Liver (tissue), 9 donors: Measurements from ENCODE around the gene JAZF1. TPM values are rescaled to one million over a fixed set of nuclear protein-coding genes. Genes with fewer than 3 reads are reported as not detected.
A peak's percentile ranks its signal among the peaks of the same experiment; 100 is the strongest.

Experiments used
- DNase-seq: peaks from one replicate; pipeline ENCODE4 v3.0.0-alpha.2; 2017; ENCODE audit warnings: low spot score
- H3K27ac ChIP-seq, 2 donors: one replicate each; pipeline ENCODE4 v1.7.0; 2013; ENCODE audit warnings: inconsistent platforms in 2 of 2, low read length in 2 of 2, control low read depth in 1 of 2, low read depth in 1 of 2, mild to moderate bottlenecking in 1 of 2
- H3K27me3 ChIP-seq, 4 donors: one replicate each; pipeline versions ENCODE4 v1.6.1 to v1.7.0; 2013; ENCODE audit warnings: low read length in 3 of 4, inconsistent platforms in 1 of 4, mild to moderate bottlenecking in 1 of 4, moderate library complexity in 1 of 4; ENCODE audit not compliant: control insufficient read depth in 4 of 4, insufficient read depth in 4 of 4
- H3K36me3 ChIP-seq, 4 donors: one replicate each; pipeline versions ENCODE4 v1.6.1 to v1.7.0; 2013; ENCODE audit warnings: low read length in 3 of 4, mild to moderate bottlenecking in 3 of 4, low read depth in 1 of 4, moderate library complexity in 1 of 4; ENCODE audit not compliant: control insufficient read depth in 4 of 4, insufficient read depth in 3 of 4
- H3K4me1 ChIP-seq, 4 donors: one replicate each; pipeline versions ENCODE4 v1.6.1 to v1.7.0; 2013; ENCODE audit warnings: low read length in 3 of 4, mild to moderate bottlenecking in 3 of 4, moderate library complexity in 1 of 4; ENCODE audit not compliant: control insufficient read depth in 4 of 4, insufficient read depth in 4 of 4
- H3K4me3 ChIP-seq, 3 donors: one replicate each; pipeline versions ENCODE4 v1.6.1 to v1.7.0; 2013; ENCODE audit warnings: low read length in 3 of 3, control low read depth in 1 of 3, low read depth in 1 of 3, mild to moderate bottlenecking in 1 of 3
- H3K9ac ChIP-seq, 2 donors: one replicate each; pipeline ENCODE4 v1.7.0; 2013; ENCODE audit warnings: low read length in 2 of 2, mild to moderate bottlenecking in 2 of 2, moderate library complexity in 2 of 2, control low read depth in 1 of 2, low read depth in 1 of 2
- H3K9me3 ChIP-seq, 4 donors: one replicate each; pipeline versions ENCODE4 v1.6.1 to v1.7.0; 2013; ENCODE audit warnings: low read length in 3 of 4; ENCODE audit not compliant: control insufficient read depth in 4 of 4
- EGR1 ChIP-seq, 2 donors: IDR thresholded peaks; 2 replicates each; pipeline ENCODE4 v1.6.1; 2016 to 2018; ENCODE audit warnings: antibody characterized with exemption in 2 of 2, low read depth in 2 of 2
- FOXA1 ChIP-seq: IDR thresholded peaks from 2 replicates; pipeline ENCODE4 v1.6.1; 2016; ENCODE audit warnings: antibody characterized with exemption
- FOXA2 ChIP-seq: IDR thresholded peaks from 2 replicates; pipeline ENCODE4 v1.6.1; 2016; ENCODE audit warnings: antibody characterized with exemption
- GABPA ChIP-seq, 2 donors: IDR thresholded peaks in 1 of 2; conservative IDR thresholded peaks in 1 of 2; 2 replicates each; pipeline ENCODE4 v1.6.1; 2016; ENCODE audit warnings: antibody characterized with exemption in 2 of 2, mild to moderate bottlenecking in 1 of 2, moderate library complexity in 1 of 2
- HNF4A ChIP-seq, 2 donors: conservative IDR thresholded peaks; 2 replicates each; pipeline ENCODE4 v1.6.1; 2016; ENCODE audit warnings: antibody characterized with exemption in 2 of 2, mild to moderate bottlenecking in 2 of 2
- HNF4G ChIP-seq: IDR thresholded peaks from 2 replicates; pipeline ENCODE4 v1.6.1; 2016; ENCODE audit warnings: antibody characterized with exemption
- JUND ChIP-seq, 2 donors: IDR thresholded peaks; 2 replicates each; pipeline ENCODE4 v1.6.1; 2016; ENCODE audit warnings: antibody characterized with exemption in 2 of 2
- NR2F2 ChIP-seq: IDR thresholded peaks from 2 replicates; pipeline ENCODE4 v1.6.1; 2016; ENCODE audit warnings: antibody characterized with exemption
- RAD21 ChIP-seq, 2 donors: IDR thresholded peaks; 2 replicates each; pipeline ENCODE4 v1.6.1; 2016; ENCODE audit warnings: antibody characterized with exemption in 2 of 2, mild to moderate bottlenecking in 2 of 2
- REST ChIP-seq: IDR thresholded peaks from 2 replicates; pipeline ENCODE4 v1.6.1; 2016; ENCODE audit warnings: antibody characterized with exemption, mild to moderate bottlenecking
- RXRA ChIP-seq, 2 donors: IDR thresholded peaks; 2 replicates each; pipeline ENCODE4 v1.6.1; 2017 to 2018; ENCODE audit warnings: antibody characterized with exemption in 2 of 2, mild to moderate bottlenecking in 1 of 2
- SP1 ChIP-seq: IDR thresholded peaks from 2 replicates; pipeline ENCODE4 v1.6.1; 2018; ENCODE audit warnings: antibody characterized with exemption, mild to moderate bottlenecking
- TAF1 ChIP-seq: conservative IDR thresholded peaks from 2 replicates; pipeline ENCODE4 v1.6.1; 2016; ENCODE audit warnings: antibody characterized with exemption, mild to moderate bottlenecking
- YY1 ChIP-seq: IDR thresholded peaks from 2 replicates; pipeline ENCODE4 v1.6.1; 2016; ENCODE audit warnings: antibody characterized with exemption, mild to moderate bottlenecking
- WGBS: extraction: QIAGEN DNeasy Blood & Tissue Kit; methylation state at CpG from one replicate; pipeline ENCODE4 v1.1.7; 2013; 5-methylcytosine and 5-hydroxymethylcytosine counted together
- polyA plus RNA-seq, 2 donors: library from polyadenylated mRNA; stranded (reverse) in 1 of 2; unstranded in 1 of 2; fragments of 200-250 nt in 1 of 2; fragments of >200 nt in 1 of 2; fragmentation: Nextera tagmentation in 1 of 2; extraction: Ambion mirVana in 1 of 2; gene quantifications; one replicate each; pipeline versions ENCODE4 v1.2.1 to v1.2.3, GENCODE V29; 2013 to 2015
- total RNA-seq, 2 donors: library from RNA; depleted of rRNA; stranded (reverse); fragments of >200 nt; gene quantifications; one replicate each; pipeline ENCODE4 v1.2.3, GENCODE V29; 2014
- TF ChIP-seq, protein P1 (sequence below): IDR thresholded peaks from 2 replicates; pipeline ENCODE4 v1.6.1; 2016; ENCODE audit warnings: antibody characterized with exemption
- TF ChIP-seq, protein P2 (sequence below): IDR thresholded peaks from 2 replicates; pipeline ENCODE4 v1.6.1; 2016; ENCODE audit warnings: antibody characterized with exemption
- TF ChIP-seq, protein P3 (sequence below): fragments of 150-350 bp; IDR thresholded peaks from 2 replicates; pipeline ENCODE4 v1.5.1; 2017; ENCODE audit warnings: improper control_type of control experiment, low read depth, low read length; ENCODE audit not compliant: missing input control
- TF ChIP-seq, protein P4 (sequence below): IDR thresholded peaks from 2 replicates; pipeline ENCODE4 v1.6.1; 2016; ENCODE audit warnings: antibody characterized with exemption
- donor health status: healthy.
- donor health status: healthy.
- donor health status: healthy.
- donor health status: healthy.
- donor health status: healthy.

The JAZF1 gene
- total and polyA plus RNA-seq, 4 donors: 2.7 to 17.8 (median 4.0) TPM

- H3K4me1 ChIP-seq: peaks cover 6 to 29% (median 21%) of the 10 kb centered on the region in 4 donors
Measured at GRCh38 chr7:28156401-28156800, 24.2 kb downstream of the JAZF1 start.

DNA sequence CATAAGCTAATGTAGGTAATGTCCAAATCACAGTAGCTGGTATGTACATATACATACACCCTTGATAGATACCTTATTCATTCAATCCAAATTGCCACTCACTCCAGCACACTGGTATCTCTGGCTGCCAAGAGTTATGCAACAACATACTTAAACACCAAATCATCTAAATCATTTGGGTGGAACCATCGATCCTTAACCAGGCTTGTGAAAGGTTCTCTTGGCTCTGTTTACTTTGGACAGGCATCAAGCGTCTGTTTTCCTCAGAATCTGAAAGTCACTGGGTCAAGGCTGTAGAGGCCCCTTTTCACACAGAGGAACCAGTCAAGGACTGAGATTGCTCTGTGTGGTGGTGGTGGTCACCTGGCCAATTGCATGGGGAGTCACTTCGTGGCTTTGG lies 24.6 kb downstream of the JAZF1 start:
- H3K27ac ChIP-seq: peak overlapping the region in 1 of 2 donors; percentile 54
- 27% methylated on average over 3 of the region's 3 CpGs for WGBS

More at GRCh38 chr7:28156401-28156800, 24.2 kb downstream of the JAZF1 start:
- H3K9ac ChIP-seq: no peak overlapping the region
- H3K36me3 ChIP-seq: no peaks in the 10 kb centered on the region
- no peak overlapping the region for H3K4me3 ChIP-seq
- no peaks in the 10 kb centered on the region for H3K27me3 ChIP-seq
- WGBS: 37% methylated on average over 4 of the region's 4 CpGs
- no peaks in the 10 kb centered on the region for H3K9me3 ChIP-seq
- no peak for DNase-seq
- TF ChIP-seq EGR1 (IDR thresholded peaks at IDR 0.05; ENCODE audit: low read depth in 2 of 2) (no peak), RXRA (IDR thresholded peaks at IDR 0.05) (no peak), GABPA (IDR thresholded peaks at IDR 0.05 in 1 of 2, conservative IDR thresholded peaks at IDR 0.05 in 1 of 2) (peak in 1 of 2 donors; percentile 16), SP1 (no peak), FOXA1 (no peak), HNF4A (conservative IDR thresholded peaks at IDR 0.05) (peak in 1 of 2 donors; percentile 2)
- TF ChIP-seq, protein P1, sequence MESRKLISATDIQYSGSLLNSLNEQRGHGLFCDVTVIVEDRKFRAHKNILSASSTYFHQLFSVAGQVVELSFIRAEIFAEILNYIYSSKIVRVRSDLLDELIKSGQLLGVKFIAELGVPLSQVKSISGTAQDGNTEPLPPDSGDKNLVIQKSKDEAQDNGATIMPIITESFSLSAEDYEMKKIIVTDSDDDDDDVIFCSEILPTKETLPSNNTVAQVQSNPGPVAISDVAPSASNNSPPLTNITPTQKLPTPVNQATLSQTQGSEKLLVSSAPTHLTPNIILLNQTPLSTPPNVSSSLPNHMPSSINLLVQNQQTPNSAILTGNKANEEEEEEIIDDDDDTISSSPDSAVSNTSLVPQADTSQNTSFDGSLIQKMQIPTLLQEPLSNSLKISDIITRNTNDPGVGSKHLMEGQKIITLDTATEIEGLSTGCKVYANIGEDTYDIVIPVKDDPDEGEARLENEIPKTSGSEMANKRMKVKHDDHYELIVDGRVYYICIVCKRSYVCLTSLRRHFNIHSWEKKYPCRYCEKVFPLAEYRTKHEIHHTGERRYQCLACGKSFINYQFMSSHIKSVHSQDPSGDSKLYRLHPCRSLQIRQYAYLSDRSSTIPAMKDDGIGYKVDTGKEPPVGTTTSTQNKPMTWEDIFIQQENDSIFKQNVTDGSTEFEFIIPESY: no peak
- peak overlapping the region in 1 of 2 donors; percentile 54 for H3K27ac ChIP-seq

More for the DNA sequence above, 24.6 kb downstream of the JAZF1 start:
- no peak for DNase-seq
- no peak for TF ChIP-seq EGR1 (IDR thresholded peaks at IDR 0.05; ENCODE audit: low read depth in 2 of 2)
- TF ChIP-seq, protein P1: peak; percentile 71
- TF ChIP-seq RAD21 (IDR thresholded peaks at IDR 0.05): peak in 1 of 2 donors; percentile 41
- TF ChIP-seq, protein P2, sequence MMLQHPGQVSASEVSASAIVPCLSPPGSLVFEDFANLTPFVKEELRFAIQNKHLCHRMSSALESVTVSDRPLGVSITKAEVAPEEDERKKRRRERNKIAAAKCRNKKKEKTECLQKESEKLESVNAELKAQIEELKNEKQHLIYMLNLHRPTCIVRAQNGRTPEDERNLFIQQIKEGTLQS: peak; percentile 16
- no peak for TF ChIP-seq TAF1
- peak; percentile 75 for TF ChIP-seq NR2F2
- peak; percentile 75 for TF ChIP-seq FOXA1
- TF ChIP-seq YY1: peak; percentile 72
- peak; percentile 74 to 79 for TF ChIP-seq JUND (IDR thresholded peaks at IDR 0.05)
- TF ChIP-seq HNF4A (conservative IDR thresholded peaks at IDR 0.05): peak; percentile 77 to 78
- TF ChIP-seq GABPA (IDR thresholded peaks at IDR 0.05 in 1 of 2, conservative IDR thresholded peaks at IDR 0.05 in 1 of 2): peak in 1 of 2 donors; percentile 14
- TF ChIP-seq RXRA (IDR thresholded peaks at IDR 0.05): peak; percentile 81 to 82
- TF ChIP-seq, protein P3, sequence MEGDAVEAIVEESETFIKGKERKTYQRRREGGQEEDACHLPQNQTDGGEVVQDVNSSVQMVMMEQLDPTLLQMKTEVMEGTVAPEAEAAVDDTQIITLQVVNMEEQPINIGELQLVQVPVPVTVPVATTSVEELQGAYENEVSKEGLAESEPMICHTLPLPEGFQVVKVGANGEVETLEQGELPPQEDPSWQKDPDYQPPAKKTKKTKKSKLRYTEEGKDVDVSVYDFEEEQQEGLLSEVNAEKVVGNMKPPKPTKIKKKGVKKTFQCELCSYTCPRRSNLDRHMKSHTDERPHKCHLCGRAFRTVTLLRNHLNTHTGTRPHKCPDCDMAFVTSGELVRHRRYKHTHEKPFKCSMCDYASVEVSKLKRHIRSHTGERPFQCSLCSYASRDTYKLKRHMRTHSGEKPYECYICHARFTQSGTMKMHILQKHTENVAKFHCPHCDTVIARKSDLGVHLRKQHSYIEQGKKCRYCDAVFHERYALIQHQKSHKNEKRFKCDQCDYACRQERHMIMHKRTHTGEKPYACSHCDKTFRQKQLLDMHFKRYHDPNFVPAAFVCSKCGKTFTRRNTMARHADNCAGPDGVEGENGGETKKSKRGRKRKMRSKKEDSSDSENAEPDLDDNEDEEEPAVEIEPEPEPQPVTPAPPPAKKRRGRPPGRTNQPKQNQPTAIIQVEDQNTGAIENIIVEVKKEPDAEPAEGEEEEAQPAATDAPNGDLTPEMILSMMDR: no peak
- peak; percentile 46 for TF ChIP-seq HNF4G
- peak; percentile 96 for TF ChIP-seq FOXA2
- TF ChIP-seq, protein P4, sequence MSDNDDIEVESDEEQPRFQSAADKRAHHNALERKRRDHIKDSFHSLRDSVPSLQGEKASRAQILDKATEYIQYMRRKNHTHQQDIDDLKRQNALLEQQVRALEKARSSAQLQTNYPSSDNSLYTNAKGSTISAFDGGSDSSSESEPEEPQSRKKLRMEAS: peak; percentile 66
- TF ChIP-seq REST: peak; percentile 70
- TF ChIP-seq SP1: peak; percentile 59
- Histone ChIP-seq H3K9ac (no peak overlapping the region), H3K4me3 (no peak overlapping the region), H3K9me3 (no peaks in the 10 kb centered on the region), H3K27me3 (no peaks in the 10 kb centered on the region), H3K36me3 (no peaks in the 10 kb centered on the region), H3K4me1 (peaks cover 6 to 29% (median 21%) of the 10 kb centered on the region in 4 donors)
